Motor neuron (in vitro differentiated cells): ENCODE results near the gene ZNF428. TPM values are rescaled to one million over a fixed set of nuclear protein-coding genes. Genes with fewer than 3 reads are reported as not detected.
"Not testable (repeated sequence)": the region's sequence is repeated elsewhere in the genome, so short reads cannot be mapped to it uniquely, and the experiment has no call there.

Experiments used
- ATAC-seq, 8 experiments: fragments of 200-7000 bp; cut with Tn5 transposase; replicated peaks in 6 of 8; 2 replicates each; pipeline ENCODE4 v1.8.0; 2021; ENCODE audit warnings: mild to moderate bottlenecking in 8 of 8, moderate library complexity in 8 of 8
- H3K27ac ChIP-seq, 2 donors: fragments of 250-450 bp; sonication (Bioruptor Pico); 2 replicates each; pipeline ENCODE4 v1.9.0; 2021; ENCODE audit warnings: antibody characterized with exemption in 2 of 2, mild to moderate bottlenecking in 2 of 2, moderate library complexity in 1 of 2
- H3K4me1 ChIP-seq, 2 donors: fragments of 250-450 bp; sonication (Bioruptor Pico); replicated peaks in 1 of 2; 2 replicates each; pipeline ENCODE4 v1.6.1; 2021; ENCODE audit warnings: antibody characterized with exemption in 2 of 2, mild to moderate bottlenecking in 2 of 2, moderate library complexity in 1 of 2
- H3K4me3 ChIP-seq, 5 donors: fragments of 250-450 bp; sonication (Bioruptor Pico); 2 replicates each; pipeline ENCODE4 v1.9.0; 2021; ENCODE audit warnings: antibody characterized with exemption in 5 of 5, mild to moderate bottlenecking in 5 of 5, moderate library complexity in 4 of 5
- WGBS, 10 experiments: fragments of 450-650 bp; shearing (Covaris generic); methylation state at CpG; one replicate each; pipeline ENCODE4 v1.0.0; 2022; 5-methylcytosine and 5-hydroxymethylcytosine counted together
- in situ Hi-C, 9 experiments: fragments of 400-800 bp; cut with MboI; loops; one replicate each; pipeline ENCODE4 v1.15.0; 2021; ENCODE audit warnings: low sequenced_read_pairs in 9 of 9, low pct_unique_long_range_greater_than_20kb in 2 of 9; ENCODE audit not compliant: unreplicated experiment in 9 of 9
- total RNA-seq, 8 experiments: library from RNA; unstranded; fragments of 300-600 nt; gene quantifications; 2 replicates each; pipeline versions ENCODE4 v1.2.3 to v1.2.4, GENCODE V29; 2022

The ZNF428 gene
- total RNA-seq, 8 experiments from 2014 or later = 17.4 to 166 (median 84.4) TPM

DNA sequence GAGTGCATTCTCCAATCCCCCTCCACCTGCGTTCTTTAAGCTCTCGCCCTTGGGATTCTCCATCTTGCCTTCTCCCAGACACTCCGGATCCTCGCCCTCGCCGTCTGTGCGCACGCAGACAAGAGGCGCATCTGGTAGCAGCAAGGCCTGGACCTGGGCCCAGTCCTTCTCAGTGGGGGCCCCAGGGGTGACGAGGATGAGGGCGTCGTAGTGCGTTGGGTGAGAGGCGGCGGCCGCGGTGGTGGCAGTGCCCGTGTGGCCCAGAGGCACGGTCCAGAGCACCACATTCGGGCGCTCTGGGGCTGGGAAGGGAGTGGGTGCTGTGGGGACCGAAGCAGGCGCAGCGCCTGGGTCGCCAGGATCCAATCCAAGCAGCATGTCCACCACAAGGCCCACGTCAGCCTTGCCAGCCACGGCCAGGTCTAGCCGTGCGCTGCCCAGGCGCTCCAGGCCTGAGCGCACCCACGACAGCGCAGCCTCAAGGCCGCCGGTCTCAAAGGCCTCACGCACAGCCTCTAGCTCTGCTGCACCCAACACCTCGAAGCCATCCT lies 26.6 kb downstream of the ZNF428 start:
- in situ Hi-C loops = no loop called here
- H3K4me1 ChIP-seq = peaks cover 12 to 16% of the 10 kb centered on the region in 2 donors
- 100% methylated on average over 1 to 6 of the region's 37 CpGs; no CpG with 5 or more reads in 5 of the 10 experiments for WGBS, 10 experiments
- no peak overlapping the region for H3K27ac ChIP-seq
- ATAC-seq = no peak
- H3K4me3 ChIP-seq = no peak overlapping the region

DNA sequence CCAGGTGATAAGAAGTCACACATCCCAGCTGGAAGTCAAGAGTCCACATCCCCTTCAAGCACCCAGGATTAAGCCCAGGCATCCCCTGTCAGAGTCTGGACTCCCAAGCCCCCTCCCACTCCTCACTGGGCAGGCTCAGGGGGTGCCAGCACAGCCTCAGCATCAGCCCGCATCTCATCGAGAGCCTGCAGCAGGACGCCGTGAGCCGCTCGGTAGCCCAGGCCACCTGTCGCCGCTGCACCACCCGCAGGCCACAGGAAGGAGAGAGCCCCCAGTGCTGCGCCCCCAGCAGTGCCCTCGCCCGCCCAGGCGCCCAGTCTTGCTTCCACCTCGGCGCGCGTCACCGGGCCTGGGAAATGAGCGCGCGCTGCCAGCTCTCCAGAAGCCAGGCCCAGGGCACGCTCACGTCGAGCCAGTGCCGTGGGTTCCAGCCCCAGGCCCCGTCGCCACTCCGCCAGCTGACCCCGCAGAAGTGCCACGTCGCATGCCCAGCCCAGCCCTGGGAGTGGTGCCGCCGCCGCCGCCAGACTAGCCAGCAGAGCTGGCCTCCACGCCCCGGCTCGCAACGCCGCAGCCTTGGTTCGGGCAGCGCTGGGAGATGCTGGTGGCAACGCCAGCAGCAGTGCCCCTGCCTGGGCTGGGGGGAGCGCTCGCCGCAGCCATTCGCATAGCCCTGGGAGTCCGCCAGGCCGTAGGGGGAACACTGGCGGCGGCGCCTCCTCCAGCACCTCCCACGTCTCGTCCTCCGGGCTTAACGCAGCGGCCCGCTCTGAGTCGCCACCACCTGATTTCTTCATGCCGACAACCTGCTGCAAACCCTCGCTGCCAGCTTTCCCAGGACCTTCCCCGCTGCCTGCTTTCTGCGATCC lies 27.3 kb downstream of the ZNF428 start:
- no peak for ATAC-seq
- H3K4me1 ChIP-seq = peaks cover 9% of the 10 kb centered on the region in 2 donors
- 91 to 100% (median 95%) methylated on average over 2 to 12 of the region's 63 CpGs; no CpG with 5 or more reads in 4 of the 10 experiments for WGBS, 10 experiments
- H3K27ac ChIP-seq = no peak overlapping the region
- in situ Hi-C loops = no loop called here
- H3K4me3 ChIP-seq = no peak overlapping the region

DNA sequence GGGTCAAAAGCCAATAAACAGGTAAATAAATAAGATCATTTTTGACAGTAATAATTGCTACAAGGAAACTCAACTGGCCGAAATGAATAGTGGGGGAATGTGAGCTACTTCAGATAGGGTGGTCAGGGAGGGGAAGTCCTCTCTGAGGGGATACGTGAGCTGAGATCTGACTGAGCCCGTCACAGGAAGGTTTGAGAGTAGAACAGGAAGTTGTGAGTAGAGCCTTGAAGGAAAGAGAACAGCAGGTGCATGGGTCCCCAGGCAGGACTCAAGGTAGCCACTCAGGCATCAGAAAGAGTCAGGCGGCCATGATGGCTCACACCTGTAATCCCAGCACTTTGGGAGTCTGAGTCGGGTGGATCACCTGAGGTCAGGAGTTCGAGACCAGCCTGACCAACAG lies 29.8 kb downstream of the ZNF428 start:
- no peak overlapping the region for H3K27ac ChIP-seq
- 50 to 100% (median 90%) methylated on average over 1 to 5 of the region's 6 CpGs for WGBS, 10 experiments
- H3K4me3 ChIP-seq = no peak overlapping the region
- ATAC-seq = no peak
- in situ Hi-C loops = no loop called here
- H3K4me1 ChIP-seq = peaks cover 9% of the 10 kb centered on the region in 2 donors

DNA sequence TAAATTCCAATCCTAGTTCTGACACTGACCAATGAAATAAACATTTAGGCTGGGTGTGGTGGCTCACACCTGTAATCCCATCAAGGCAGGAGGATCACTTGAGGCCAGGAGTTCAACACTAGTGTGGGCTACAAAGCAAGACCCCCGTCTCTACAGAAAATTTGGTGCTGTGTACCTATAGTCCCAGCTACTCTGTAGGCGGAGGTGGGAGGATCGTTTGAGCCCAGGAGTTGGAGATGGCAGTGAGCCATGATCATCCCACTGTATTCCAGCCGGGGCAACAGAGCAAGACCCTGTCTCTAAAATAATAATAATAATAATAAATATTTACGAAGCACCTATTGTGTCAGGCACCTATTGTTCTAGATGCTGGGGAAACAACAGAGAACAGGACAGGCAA lies 30.2 kb downstream of the ZNF428 start:
- ATAC-seq = no peak
- no peak overlapping the region for H3K4me3 ChIP-seq
- WGBS, 10 experiments = 84 to 100% (median 88%) methylated on average over 1 to 5 of the region's 5 CpGs; no CpG with 5 or more reads in 6 of the 10 experiments

DNA sequence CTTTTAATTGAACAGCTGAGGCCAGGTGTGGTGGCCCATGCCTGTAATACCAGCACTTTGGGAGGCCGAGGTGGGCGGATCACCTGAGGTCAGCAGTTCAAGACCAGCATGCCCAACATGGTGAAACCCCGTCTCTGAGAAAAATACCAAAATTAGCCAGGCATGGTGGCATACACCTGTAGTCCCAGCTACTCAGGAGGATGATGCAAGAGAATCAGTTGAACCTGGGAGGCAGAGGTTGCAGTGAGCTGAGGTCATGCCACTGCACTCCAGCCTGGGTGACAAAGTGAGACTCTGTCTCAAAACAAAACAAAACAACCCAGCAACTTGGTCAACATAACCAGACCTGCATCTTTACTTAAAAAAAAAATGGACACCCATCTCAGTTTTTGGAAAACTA lies 32.4 kb downstream of the ZNF428 start:
- in situ Hi-C loops, H3K27ac ChIP-seq, H3K4me3 ChIP-seq, H3K4me1 ChIP-seq, ATAC-seq: not testable (repeated sequence)
- 83 to 100% (median 95%) methylated on average over 1 to 2 of the region's 3 CpGs; no CpG with 5 or more reads in 4 of the 10 experiments for WGBS, 10 experiments

More for the DNA sequence above, 30.2 kb downstream of the ZNF428 start:
- peaks cover 6 to 8% of the 10 kb centered on the region in 2 donors for H3K4me1 ChIP-seq
- in situ Hi-C loops = no loop called here
- no peak overlapping the region for H3K27ac ChIP-seq

DNA sequence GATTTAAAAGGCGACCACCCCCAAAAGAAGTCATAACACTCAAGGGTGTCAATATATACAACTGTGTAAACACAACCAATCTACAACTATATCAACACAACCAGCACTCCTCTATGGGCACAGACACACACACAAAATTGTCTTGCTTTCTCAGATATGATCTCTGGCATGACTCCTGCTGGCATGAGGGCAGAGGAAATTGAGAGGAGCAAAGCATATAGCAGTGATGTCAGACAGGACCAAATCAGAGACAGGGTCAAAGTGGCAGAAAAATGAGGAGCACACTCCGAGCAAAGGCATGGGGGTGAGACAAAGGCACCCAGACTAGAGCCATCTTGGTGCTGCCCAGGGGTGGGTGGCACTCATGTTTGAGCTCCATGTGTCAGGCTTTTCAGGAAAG lies 33.1 kb downstream of the ZNF428 start:
- no peak for ATAC-seq
- Histone ChIP-seq H3K4me1 (no peaks in the 10 kb centered on the region), H3K4me3 (no peak overlapping the region), H3K27ac (no peak overlapping the region)
- WGBS, 10 experiments = 60 to 100% (median 92%) methylated on average over 1 to 2 of the region's 2 CpGs; no CpG with 5 or more reads in 5 of the 10 experiments
- in situ Hi-C loops = no loop called here

DNA sequence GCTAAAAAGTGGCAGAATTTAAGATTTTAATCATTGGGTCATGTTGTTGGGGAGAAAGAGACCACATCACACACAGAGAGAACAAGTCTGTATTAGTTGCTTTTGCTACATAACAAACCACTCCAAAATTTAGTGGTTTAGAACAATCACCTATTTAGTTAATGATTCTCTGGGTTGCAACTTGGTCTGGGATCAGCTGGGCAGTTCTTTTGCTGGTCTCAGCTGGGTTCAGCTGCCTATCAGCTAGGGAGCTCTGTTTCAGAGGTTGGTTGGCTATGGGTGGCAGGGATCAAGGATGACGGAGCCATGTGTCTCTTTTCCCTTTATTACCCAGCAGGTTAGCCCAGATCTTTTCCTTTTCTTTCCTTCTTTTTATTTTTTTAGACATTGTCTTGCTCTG lies 34.9 kb downstream of the ZNF428 start:
- in situ Hi-C loops = no loop called here
- Histone ChIP-seq H3K4me1 (peaks cover 2 to 6% of the 10 kb centered on the region in 2 donors), H3K4me3 (no peak overlapping the region), H3K27ac (no peak overlapping the region)
- 80 to 100% (median 100%) methylated on average over 1 of the region's 1 CpG; no CpG with 5 or more reads in 4 of the 10 experiments for WGBS, 10 experiments
- ATAC-seq = no peak

DNA sequence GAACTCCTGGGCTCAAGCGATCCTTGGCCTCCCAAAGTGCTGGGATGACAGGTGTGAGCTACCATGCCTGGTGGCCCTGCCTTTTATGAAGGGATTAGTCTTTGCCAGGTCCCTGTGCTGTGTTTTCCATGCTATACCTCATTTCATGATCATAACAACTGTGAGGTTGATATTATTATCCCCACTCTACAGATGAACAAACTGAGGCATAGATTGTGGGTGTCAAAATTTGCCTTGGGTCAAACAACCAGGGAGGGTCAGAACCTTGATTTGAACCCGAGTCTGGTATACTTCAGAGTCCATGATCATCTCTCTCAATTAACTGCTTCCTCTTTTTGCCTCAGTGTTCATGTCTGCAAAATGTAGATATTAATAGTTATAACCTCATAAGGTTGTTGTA lies 36.9 kb downstream of the ZNF428 start:
- ATAC-seq = no peak
- in situ Hi-C loops = no loop called here
- Histone ChIP-seq H3K27ac (no peak overlapping the region), H3K4me3 (no peak overlapping the region), H3K4me1 (peaks cover 2 to 6% of the 10 kb centered on the region in 2 donors)
- WGBS, 10 experiments = 0 to 100% (median 66%) methylated on average over 1 to 2 of the region's 2 CpGs; no CpG with 5 or more reads in 4 of the 10 experiments

DNA sequence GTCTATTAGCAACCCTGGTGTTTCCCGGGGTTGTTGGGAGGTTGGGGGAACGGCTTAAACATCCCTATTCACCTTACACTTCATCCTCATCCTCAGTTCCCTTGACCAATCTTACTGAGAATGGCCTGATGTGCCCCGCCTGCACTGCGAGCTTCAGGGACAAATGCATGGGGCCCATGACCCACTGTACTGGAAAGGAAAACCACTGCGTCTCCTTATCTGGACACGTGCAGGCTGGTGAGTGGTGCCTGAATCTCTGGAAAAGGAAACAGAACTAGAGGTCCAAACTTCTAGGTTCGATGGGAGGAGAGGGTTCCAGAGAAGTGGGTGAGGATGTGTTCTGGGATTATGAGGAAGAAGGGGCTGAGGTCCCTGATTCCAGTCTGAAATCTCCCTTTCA lies 38.0 kb downstream of the ZNF428 start:
- H3K4me3 ChIP-seq = no peak overlapping the region
- peaks cover 2 to 6% of the 10 kb centered on the region in 2 donors for H3K4me1 ChIP-seq
- WGBS, 10 experiments = 0 to 89% (median 73%) methylated on average over 1 to 4 of the region's 7 CpGs; no CpG with 5 or more reads in 4 of the 10 experiments
- ATAC-seq = no peak
- in situ Hi-C loops = no loop called here
- no peak overlapping the region for H3K27ac ChIP-seq

DNA sequence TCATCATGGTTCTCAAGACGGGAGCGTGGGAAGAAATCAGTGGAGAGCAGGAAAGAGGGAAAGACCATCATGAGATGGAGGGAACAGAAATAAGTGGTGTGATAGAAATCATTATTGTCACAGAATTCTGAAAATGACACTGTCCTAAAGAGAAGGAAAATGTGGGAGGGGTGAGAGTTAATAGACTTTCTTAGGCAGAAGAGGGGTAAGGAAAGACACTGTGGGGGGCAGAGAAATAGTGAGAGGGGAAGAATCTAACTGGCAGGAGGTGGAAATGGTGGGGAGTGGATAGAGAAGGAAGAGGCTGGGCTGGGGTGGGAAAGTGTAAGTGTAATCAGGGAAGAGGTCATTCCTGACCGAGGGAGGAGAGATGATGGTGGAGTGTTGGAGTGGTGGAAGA lies 40.6 kb downstream of the ZNF428 start:
- ATAC-seq = no peak
- no peak overlapping the region for H3K27ac ChIP-seq
- in situ Hi-C loops = no loop called here
- peaks cover 12 to 14% of the 10 kb centered on the region in 2 donors for H3K4me1 ChIP-seq
- 80 to 100% (median 90%) methylated on average over 1 to 3 of the region's 3 CpGs; no CpG with 5 or more reads in 5 of the 10 experiments for WGBS, 10 experiments
- H3K4me3 ChIP-seq = no peak overlapping the region

DNA sequence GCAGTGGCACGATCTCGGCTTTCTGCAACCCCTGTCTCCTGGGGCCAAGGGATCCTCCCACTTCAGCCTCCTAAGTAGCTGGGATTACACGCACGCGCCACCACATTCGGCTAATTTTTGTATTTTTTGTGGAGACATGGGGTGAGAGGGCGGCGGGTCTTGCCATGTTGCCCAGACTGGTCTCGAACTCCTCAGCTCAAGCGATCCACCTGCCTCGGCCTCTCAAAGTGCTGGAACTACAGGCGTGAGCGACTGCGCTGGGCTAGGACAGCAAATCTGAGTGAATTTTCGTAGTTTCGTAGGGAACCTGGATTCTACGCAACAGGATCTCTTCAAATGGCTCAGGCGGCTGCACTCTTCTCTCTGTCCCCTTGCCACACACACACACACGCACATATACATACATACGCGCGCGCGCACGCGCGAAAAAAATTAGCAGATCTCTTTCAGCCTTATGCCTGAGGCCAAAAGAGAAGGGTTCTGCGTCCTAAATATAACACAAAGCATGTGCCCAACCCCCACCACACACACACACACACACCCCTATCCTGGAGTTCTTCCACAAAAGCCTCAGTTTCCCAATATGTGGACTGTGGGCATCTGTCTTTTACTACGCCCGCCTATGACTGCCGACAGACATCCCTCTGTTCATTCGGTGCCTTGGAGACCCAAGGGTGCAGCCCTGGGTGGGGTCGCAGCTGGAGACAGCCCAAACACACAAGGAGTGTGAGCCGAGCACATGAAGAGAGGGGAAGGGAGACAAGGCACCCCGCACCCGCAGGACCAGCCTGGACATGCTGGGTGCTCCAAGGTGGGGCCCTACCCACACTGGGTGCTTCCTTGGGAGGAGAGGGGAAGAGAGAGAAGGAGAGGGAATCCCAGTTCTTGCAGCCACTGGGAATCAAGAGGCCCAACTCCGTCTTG lies 43.2 kb downstream of the ZNF428 start:
- 44 to 88% (median 73%) methylated on average over 1 to 25 of the region's 37 CpGs; no CpG with 5 or more reads in 1 of the 10 experiments for WGBS, 10 experiments
- in situ Hi-C loops = no loop called here
- Histone ChIP-seq H3K27ac (peak overlapping the region; percentile 69 to 73), H3K4me3 (peak overlapping the region; percentile 22 to 83 (median 26)), H3K4me1 (peaks cover 12 to 19% of the 10 kb centered on the region in 2 donors)
- ATAC-seq = peak in 2 of 8 experiments; percentile 0 to 2

DNA sequence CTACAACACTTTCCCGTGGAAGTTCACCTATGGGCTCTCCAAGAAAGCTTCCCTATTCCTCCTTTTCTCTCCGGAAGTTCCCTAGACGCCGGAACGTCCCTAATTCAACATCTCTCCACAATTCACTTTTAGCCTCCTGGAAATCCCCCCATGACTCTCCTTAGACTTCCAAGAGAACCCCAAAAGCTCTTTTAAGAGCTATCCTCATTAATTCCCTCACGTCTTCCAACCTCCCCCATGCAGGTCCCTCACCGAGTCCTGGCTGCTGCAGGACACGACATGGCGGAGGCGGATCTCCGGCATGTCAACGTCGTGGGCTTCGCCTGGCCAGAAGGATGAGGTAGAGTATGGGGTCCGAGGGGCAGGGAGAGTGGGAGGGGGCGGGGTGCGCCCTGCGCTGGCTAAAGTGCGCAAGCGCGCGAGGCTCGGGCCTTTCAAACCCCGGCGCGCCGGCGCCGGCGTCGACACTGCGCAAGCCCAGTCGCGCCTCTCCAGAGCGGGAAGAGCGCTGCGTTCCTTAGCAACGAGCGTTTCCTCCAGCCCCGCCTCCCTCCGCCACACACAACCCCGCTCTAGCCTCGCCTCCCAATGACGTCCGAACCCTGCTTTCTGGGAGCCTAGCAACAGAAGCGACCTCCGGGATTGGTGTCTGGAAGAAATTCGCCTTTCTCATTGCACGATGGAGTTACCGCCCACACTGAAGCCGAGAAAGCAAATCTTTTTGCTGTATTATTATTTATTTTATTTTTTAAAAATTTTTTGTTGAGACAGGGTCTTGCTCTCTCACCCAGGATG lies 44.1 kb downstream of the ZNF428 start, which contains the start of the genes PINLYP and XRCC1:
Gene PINLYP (plus strand): TSS at position 646 of the 795 bp plus-strand sequence. CDS start 1,391 bp downstream, outside the sequence.
Gene XRCC1 (minus strand): TSS at position 372 of the 795 bp plus-strand sequence. CDS start 69 bp downstream, at position 303.
- Histone ChIP-seq H3K4me3 (peak within 1 kb of the TSS; percentile 54 to 83 (median 61)), H3K4me1 (peaks cover 10 to 12% of the 10 kb centered on the region in 2 donors), H3K27ac (peak within 1 kb of the TSS; percentile 69 to 74)
- ATAC-seq = peak; percentile 97 to 99 (median 98)
- WGBS, 10 experiments = 0 to 18% (median 0%) methylated on average over 1 to 17 of the region's 51 CpGs
- in situ Hi-C loops = no loop called here
